IMR-90 (cell line): Measurements from ENCODE around the gene AGAP1. TPM values are rescaled to one million over a fixed set of nuclear protein-coding genes. Genes with fewer than 3 reads are reported as not detected.

Experiments
- ATAC-seq: fragments of 200-7000 bp; cut with Tn5 transposase; 2 replicates; pipeline ENCODE4 v1.9.1; 2020; ENCODE audit warnings: low read depth, mild to moderate bottlenecking, moderate library complexity
- BruUV-seq: library from RNA; stranded (reverse); fragments of 400-500 nt; replicated peaks from 2 replicates; lab custom pipeline; 2021; lab: Mats Ljungman, UMichigan
- CTCF ChIA-PET: fragments of 300-600 bp; formaldehyde crosslinking; extraction: SDS; loops from one replicate; lab custom pipeline; 2021; ENCODE audit warnings: antibody characterized with exemption; lab: Yijun Ruan, JAX
- POLR2A ChIA-PET: fragments of 300-600 bp; sonication (Branson Sonifier 250); formaldehyde crosslinking; loops from one replicate; lab custom pipeline; 2022; ENCODE audit warnings: antibody characterized with exemption; ENCODE audit not compliant: unreplicated experiment; lab: Charles Lee
- DNase-seq: peaks from one replicate; pipeline ENCODE4 v3.0.0; 2013
- H2AFZ ChIP-seq: replicated peaks from 2 replicates; pipeline ENCODE3; 2013; ENCODE audit warnings: low read length, mild to moderate bottlenecking; ENCODE audit not compliant: poor library complexity
- H2AK5ac ChIP-seq: 2 replicates; pipeline ENCODE4 v1.6.1; 2013; ENCODE audit warnings: low read depth, low read length, inconsistent platforms
- H2AK9ac ChIP-seq: replicated peaks from 2 replicates; pipeline ENCODE3; 2013; ENCODE audit warnings: mild to moderate bottlenecking, low read depth, low read length, moderate library complexity; ENCODE audit not compliant: poor library complexity
- H2BK120ac ChIP-seq: 2 replicates; pipeline ENCODE4 v1.6.1; 2013; ENCODE audit warnings: low read depth, low read length, inconsistent platforms
- H2BK15ac ChIP-seq: 3 replicates; pipeline ENCODE4 v1.6.1; 2013; ENCODE audit warnings: low read depth, low read length, inconsistent platforms
- H2BK20ac ChIP-seq: 2 replicates; pipeline ENCODE4 v1.6.1; 2013; ENCODE audit warnings: low read depth, mild to moderate bottlenecking, inconsistent platforms, low read length, moderate library complexity
- H2BK5ac ChIP-seq: 2 replicates; pipeline ENCODE4 v1.6.1; 2013; ENCODE audit warnings: mild to moderate bottlenecking, low read depth, low read length, inconsistent platforms; ENCODE audit not compliant: poor library complexity, severe bottlenecking
- H3K14ac ChIP-seq: replicated peaks from 2 replicates; pipeline ENCODE4 v1.6.1; 2013; ENCODE audit warnings: low read depth, low read length, inconsistent platforms
- H3K18ac ChIP-seq: 2 replicates; pipeline ENCODE4 v1.6.1; 2013; ENCODE audit warnings: low read depth, low read length, control low read depth
- H3K23ac ChIP-seq: 2 replicates; pipeline ENCODE4 v1.6.1; 2013; ENCODE audit warnings: low read depth, low read length, inconsistent platforms
- H3K27ac ChIP-seq: 2 replicates; pipeline ENCODE4 v1.5.1; 2013; ENCODE audit warnings: mild to moderate bottlenecking, control low read depth, low read length; ENCODE audit not compliant: insufficient read depth
- H3K27me3 ChIP-seq: 2 replicates; pipeline ENCODE4 v1.6.1; 2013; ENCODE audit warnings: low read length; ENCODE audit not compliant: control insufficient read depth, insufficient read depth
- H3K36me3 ChIP-seq: 2 replicates; pipeline ENCODE4 v1.6.1; 2013; ENCODE audit warnings: low read length, mixed read lengths; ENCODE audit not compliant: control insufficient read depth, insufficient read depth
- H3K4ac ChIP-seq: 2 replicates; pipeline ENCODE4 v1.6.1; 2013; ENCODE audit warnings: low read depth, low read length, inconsistent platforms
- H3K4me1 ChIP-seq: 2 replicates; pipeline ENCODE4 v1.6.1; 2013; ENCODE audit warnings: low read length, mixed read lengths; ENCODE audit not compliant: control insufficient read depth, insufficient read depth
- H3K4me2 ChIP-seq: 2 replicates; pipeline ENCODE4 v1.6.1; 2013; ENCODE audit warnings: low read depth, mild to moderate bottlenecking, control low read depth, low read length, moderate library complexity
- H3K4me3 ChIP-seq: 2 replicates; pipeline ENCODE4 v1.5.1; 2013; ENCODE audit warnings: low read depth, mild to moderate bottlenecking, control low read depth, low read length, moderate library complexity; ENCODE audit not compliant: insufficient read depth
- H3K56ac ChIP-seq: 2 replicates; pipeline ENCODE4 v1.6.1; 2013; ENCODE audit warnings: low read length, inconsistent platforms; ENCODE audit not compliant: insufficient read depth; ENCODE audit errors: extremely low read depth
- H3K79me1 ChIP-seq, 2 experiments: 2 replicates each; pipeline ENCODE4 v1.6.1; 2013; ENCODE audit warnings: low read length in 2 of 2, inconsistent platforms in 1 of 2, low read depth in 1 of 2
- H3K9ac ChIP-seq: 2 replicates; pipeline ENCODE4 v1.6.1; 2013; ENCODE audit warnings: low read depth, low read length, control low read depth
- H3K9me1 ChIP-seq: 2 replicates; pipeline ENCODE4 v1.6.1; 2013; ENCODE audit warnings: low read length, inconsistent platforms; ENCODE audit not compliant: insufficient read depth
- H3K9me3 ChIP-seq: 2 replicates; pipeline ENCODE4 v1.6.1; 2013; ENCODE audit warnings: low read length; ENCODE audit not compliant: control insufficient read depth, insufficient read depth
- H4K20me1 ChIP-seq: 2 replicates; pipeline ENCODE4 v1.6.1; 2013; ENCODE audit warnings: low read length, inconsistent platforms; ENCODE audit not compliant: insufficient read depth
- H4K5ac ChIP-seq: 2 replicates; pipeline ENCODE4 v1.6.1; 2013; ENCODE audit warnings: mild to moderate bottlenecking, low read depth, low read length, control low read depth
- H4K8ac ChIP-seq, 2 experiments: 2 replicates each; pipeline ENCODE4 v1.6.1; 2013; ENCODE audit warnings: low read depth in 2 of 2, low read length in 2 of 2, control low read depth in 1 of 2, inconsistent platforms in 1 of 2
- H4K91ac ChIP-seq: 2 replicates; pipeline ENCODE4 v1.6.1; 2013; ENCODE audit warnings: low read depth, low read length, inconsistent platforms; ENCODE audit not compliant: insufficient read depth
- BHLHE40 ChIP-seq: fragments of 150-350 bp; IDR thresholded peaks from 2 replicates; pipeline ENCODE4 v1.6.1; 2016; ENCODE audit warnings: mild to moderate bottlenecking, low read depth, low read length
- CEBPB ChIP-seq: IDR thresholded peaks from 2 replicates; pipeline ENCODE4 v1.6.1; 2012; ENCODE audit warnings: low read depth, low read length, improper control_type of control experiment
- CHD1 ChIP-seq: IDR thresholded peaks from 2 replicates; pipeline ENCODE4 v1.6.1; 2012; ENCODE audit warnings: low read depth, low read length, improper control_type of control experiment
- FOS ChIP-seq: fragments of 150-350 bp; IDR thresholded peaks from 2 replicates; pipeline ENCODE4 v1.6.1; 2016; ENCODE audit warnings: low read depth, low read length
- MAFK ChIP-seq: IDR thresholded peaks from 2 replicates; pipeline ENCODE4 v1.6.1; 2012; ENCODE audit warnings: low read depth, low read length, improper control_type of control experiment
- MAZ ChIP-seq: IDR thresholded peaks from 2 replicates; pipeline ENCODE4 v1.6.1; 2012; ENCODE audit warnings: low read depth, mild to moderate bottlenecking, low read length, improper control_type of control experiment, moderate library complexity, borderline replicate concordance
- MXI1 ChIP-seq: IDR thresholded peaks from 2 replicates; pipeline ENCODE4 v1.6.1; 2012; ENCODE audit warnings: low read depth, mild to moderate bottlenecking, low read length, moderate library complexity, borderline replicate concordance
- NFE2L2 ChIP-seq: fragments of 150-350 bp; IDR thresholded peaks from 2 replicates; pipeline ENCODE4 v1.6.1; 2016; ENCODE audit warnings: low read depth, mild to moderate bottlenecking, low read length
- POLR2A ChIP-seq: IDR thresholded peaks from 2 replicates; pipeline ENCODE4 v1.6.1; 2012; ENCODE audit warnings: mild to moderate bottlenecking, low read depth, low read length
- RAD21 ChIP-seq: IDR thresholded peaks from 2 replicates; pipeline ENCODE4 v1.6.1; 2012; ENCODE audit warnings: low read length, improper control_type of control experiment
- RCOR1 ChIP-seq: IDR thresholded peaks from 2 replicates; pipeline ENCODE4 v1.6.1; 2012; ENCODE audit warnings: mild to moderate bottlenecking, low read length, improper control_type of control experiment; ENCODE audit not compliant: insufficient replicate concordance
- RFX5 ChIP-seq: IDR thresholded peaks from 2 replicates; pipeline ENCODE4 v1.8.0; 2012; ENCODE audit warnings: low read depth, mild to moderate bottlenecking, low read length, moderate library complexity
- WGBS, 2 experiments: methylation state at CpG; one replicate each; pipeline versions ENCODE4 v1.1.5 to v1.1.7; 2013; ENCODE audit warnings: missing lambda C conversion rate in 2 of 2; ENCODE audit not compliant: insufficient read length in 1 of 2; ENCODE audit errors: extremely low coverage in 2 of 2; 5-methylcytosine and 5-hydroxymethylcytosine counted together
- dilution Hi-C: fragments of 300-500 bp; cut with HindIII; formaldehyde crosslinking; loops from one replicate; pipeline ENCODE4 v1.14.3; 2018; ENCODE audit warnings: low sequenced_read_pairs; ENCODE audit not compliant: unreplicated experiment
- in situ Hi-C: fragments of 300-500 bp; cut with MboI; formaldehyde crosslinking; loops from 3 replicates; pipeline ENCODE4 v1.14.3; 2019; ENCODE audit warnings: low sequenced_read_pairs, inconsistent platforms, mixed read lengths
- intact Hi-C: fragments of 100-400 bp; cut with micrococcal nuclease; formaldehyde crosslinking; loops from 2 replicates; pipeline ENCODE4 v1.10.0; 2022
- polyA plus RNA-seq, 3 experiments: library from polyadenylated mRNA; depleted of rRNA; stranded (reverse); fragments of >200 nt; gene quantifications; 2 replicates each; pipeline ENCODE4 v1.2.3, GENCODE V29; 2012; ENCODE audit warnings: low replicate concordance in 1 of 3
- total RNA-seq: library from RNA; depleted of rRNA; stranded (reverse); fragments of >200 nt; gene quantifications from 2 replicates; pipeline ENCODE4 v1.2.3, GENCODE V29; 2012
- TF ChIP-seq, protein P1 (sequence below): conservative IDR thresholded peaks from 2 replicates; pipeline ENCODE4 v1.5.1; 2012; ENCODE audit warnings: mild to moderate bottlenecking, low read depth, low read length, improper control_type of control experiment
- TF ChIP-seq, protein P2 (sequence below): fragments of 150-350 bp; IDR thresholded peaks from 2 replicates; pipeline ENCODE4 v1.6.1; 2016; ENCODE audit warnings: low read depth, mild to moderate bottlenecking, low read length, moderate library complexity, borderline replicate concordance
- TF ChIP-seq, protein P3 (sequence below): fragments of 150-350 bp; IDR thresholded peaks from 2 replicates; pipeline ENCODE4 v1.6.1; 2017; ENCODE audit warnings: mild to moderate bottlenecking, antibody characterized with exemption, low read length, low read depth

The AGAP1 gene
- total and polyA plus RNA-seq, 2 of the 4 experiments (the other 2 are of a cell fraction), result 15.1 to 16.4 TPM

DNA sequence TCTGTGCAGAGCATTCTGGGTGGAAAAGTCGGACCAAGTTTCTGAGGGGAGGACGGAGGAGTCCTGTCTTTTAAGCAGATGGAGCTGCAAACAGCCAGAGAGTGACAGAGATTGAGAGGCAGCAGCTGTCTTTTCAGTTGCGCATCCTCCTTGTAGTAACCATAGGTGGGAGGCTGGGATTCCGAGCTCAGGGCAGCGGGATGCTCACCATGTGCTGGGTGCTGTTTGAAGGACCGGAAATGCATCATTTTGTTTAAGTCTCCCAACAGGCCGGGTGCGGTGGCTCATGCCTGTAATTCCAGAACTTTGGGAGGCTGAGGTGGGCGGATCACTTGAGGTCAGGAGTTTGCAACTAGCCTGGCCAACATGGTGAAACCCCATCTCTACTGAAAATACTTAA, 93.4 kb downstream of the AGAP1 start:
- no peaks in the 10 kb centered on the region for H3K9me3 ChIP-seq
- peaks cover 27 to 40% of the 10 kb centered on the region in 2 experiments for H3K79me1 ChIP-seq
- no peak overlapping the region for H3K4me2 ChIP-seq
- CTCF ChIA-PET, result no interaction called here
- in situ Hi-C loops (loop anchor here (25.0 kb wide), 1 partner anchor 1050 kb away; no protein-coding TSS in a partner anchor), intact Hi-C loops (no loop called here), dilution Hi-C loops (no loop called here)
- H3K4me1 ChIP-seq, result peaks cover 2% of the 10 kb centered on the region; the same call in 1 of the 2 replicates
- no peak overlapping the region for H3K18ac ChIP-seq
- DNase-seq (no peak), ATAC-seq (no peak)
- no peak overlapping the region for H4K5ac ChIP-seq
- POLR2A ChIA-PET, result no interaction called here
- no peak overlapping the region for H4K8ac ChIP-seq
- H2BK15ac ChIP-seq, result no peak overlapping the region
- H3K36me3 ChIP-seq, result no peaks in the 10 kb centered on the region
- H2BK5ac ChIP-seq, result no peak overlapping the region
- 90% methylated on average over 2 of the region's 9 CpGs; no CpG with 5 or more reads in 1 of the 2 experiments for WGBS, 2 experiments
- H3K23ac ChIP-seq, result no peak overlapping the region
- H3K56ac ChIP-seq, result no peak overlapping the region
- H2AK9ac ChIP-seq, result no peak overlapping the region
- H3K27ac ChIP-seq, result no peak overlapping the region
- no peak overlapping the region for H3K9ac ChIP-seq
- no peak overlapping the region for H4K91ac ChIP-seq
- H2AK5ac ChIP-seq, result no peak overlapping the region
- TF ChIP-seq, protein P1, sequence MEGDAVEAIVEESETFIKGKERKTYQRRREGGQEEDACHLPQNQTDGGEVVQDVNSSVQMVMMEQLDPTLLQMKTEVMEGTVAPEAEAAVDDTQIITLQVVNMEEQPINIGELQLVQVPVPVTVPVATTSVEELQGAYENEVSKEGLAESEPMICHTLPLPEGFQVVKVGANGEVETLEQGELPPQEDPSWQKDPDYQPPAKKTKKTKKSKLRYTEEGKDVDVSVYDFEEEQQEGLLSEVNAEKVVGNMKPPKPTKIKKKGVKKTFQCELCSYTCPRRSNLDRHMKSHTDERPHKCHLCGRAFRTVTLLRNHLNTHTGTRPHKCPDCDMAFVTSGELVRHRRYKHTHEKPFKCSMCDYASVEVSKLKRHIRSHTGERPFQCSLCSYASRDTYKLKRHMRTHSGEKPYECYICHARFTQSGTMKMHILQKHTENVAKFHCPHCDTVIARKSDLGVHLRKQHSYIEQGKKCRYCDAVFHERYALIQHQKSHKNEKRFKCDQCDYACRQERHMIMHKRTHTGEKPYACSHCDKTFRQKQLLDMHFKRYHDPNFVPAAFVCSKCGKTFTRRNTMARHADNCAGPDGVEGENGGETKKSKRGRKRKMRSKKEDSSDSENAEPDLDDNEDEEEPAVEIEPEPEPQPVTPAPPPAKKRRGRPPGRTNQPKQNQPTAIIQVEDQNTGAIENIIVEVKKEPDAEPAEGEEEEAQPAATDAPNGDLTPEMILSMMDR, result no peak
- TF ChIP-seq RCOR1, result no peak
- TF ChIP-seq MAFK, result no peak
- no peak for TF ChIP-seq POLR2A
- no peak for TF ChIP-seq BHLHE40
- no peak for TF ChIP-seq FOS
- TF ChIP-seq RFX5, result no peak
- no peak for TF ChIP-seq MAZ
- TF ChIP-seq, protein P2, sequence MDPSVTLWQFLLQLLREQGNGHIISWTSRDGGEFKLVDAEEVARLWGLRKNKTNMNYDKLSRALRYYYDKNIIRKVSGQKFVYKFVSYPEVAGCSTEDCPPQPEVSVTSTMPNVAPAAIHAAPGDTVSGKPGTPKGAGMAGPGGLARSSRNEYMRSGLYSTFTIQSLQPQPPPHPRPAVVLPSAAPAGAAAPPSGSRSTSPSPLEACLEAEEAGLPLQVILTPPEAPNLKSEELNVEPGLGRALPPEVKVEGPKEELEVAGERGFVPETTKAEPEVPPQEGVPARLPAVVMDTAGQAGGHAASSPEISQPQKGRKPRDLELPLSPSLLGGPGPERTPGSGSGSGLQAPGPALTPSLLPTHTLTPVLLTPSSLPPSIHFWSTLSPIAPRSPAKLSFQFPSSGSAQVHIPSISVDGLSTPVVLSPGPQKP, result no peak
- no peak for TF ChIP-seq MXI1
- no peak for TF ChIP-seq NFE2L2
- TF ChIP-seq, protein P3, sequence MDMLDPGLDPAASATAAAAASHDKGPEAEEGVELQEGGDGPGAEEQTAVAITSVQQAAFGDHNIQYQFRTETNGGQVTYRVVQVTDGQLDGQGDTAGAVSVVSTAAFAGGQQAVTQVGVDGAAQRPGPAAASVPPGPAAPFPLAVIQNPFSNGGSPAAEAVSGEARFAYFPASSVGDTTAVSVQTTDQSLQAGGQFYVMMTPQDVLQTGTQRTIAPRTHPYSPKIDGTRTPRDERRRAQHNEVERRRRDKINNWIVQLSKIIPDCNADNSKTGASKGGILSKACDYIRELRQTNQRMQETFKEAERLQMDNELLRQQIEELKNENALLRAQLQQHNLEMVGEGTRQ, result no peak
- TF ChIP-seq CEBPB, result no peak
- TF ChIP-seq RAD21, result no peak
- TF ChIP-seq CHD1, result no peak
- peaks cover 6% of the 10 kb centered on the region; the same call in 1 of the 2 replicates for H3K9me1 ChIP-seq
- H3K4ac ChIP-seq, result no peak overlapping the region
- H2AFZ ChIP-seq, result no peak overlapping the region
- H4K20me1 ChIP-seq, result peaks cover 32% of the 10 kb centered on the region
- H2BK20ac ChIP-seq, result no peak overlapping the region
- no peak overlapping the region for H2BK120ac ChIP-seq
- H3K14ac ChIP-seq, result no peak overlapping the region
- no peaks in the 10 kb centered on the region for H3K27me3 ChIP-seq
- H3K4me3 ChIP-seq, result no peak overlapping the region
- no TSS peak for BruUV-seq
